Hepatic stellate cell (primary cell): ENCODE data around the gene RAD51AP2.
"Not testable (repeated sequence)": the region's sequence is repeated elsewhere in the genome, so short reads cannot be mapped to it uniquely, and the experiment has no call there.

Experiments used
- DNase-seq: peaks from one replicate; pipeline ENCODE4 v3.0.0; 2011; ENCODE audit warnings: low spot score

Gene RAD51AP2

GRCh38 chr2:17518212-17519154 is at the start of gene RAD51AP2:
TSS of gene RAD51AP2 (minus strand) at chr2:17518440. CDS start at chr2:17518415, 25 bp downstream.
- DNase-seq, result peak; percentile 57

GRCh38 chr2:17565726-17566125 is 47.5 kb upstream of the RAD51AP2 start:
- not testable (repeated sequence) for DNase-seq

- DNase-seq, result no peak
These were observed 40.6 kb upstream of the RAD51AP2 start for GRCh38 chr2:17558878-17559277.

- DNase-seq, result no peak
These were observed 39.8 kb upstream of the RAD51AP2 start for GRCh38 chr2:17558053-17558452.

- no peak for DNase-seq
These were observed 39.4 kb upstream of the RAD51AP2 start for GRCh38 chr2:17557596-17557995.

GRCh38 chr2:17555150-17555549 is 36.9 kb upstream of the RAD51AP2 start:
- DNase-seq, result no peak

GRCh38 chr2:17550907-17551306 is 32.7 kb upstream of the RAD51AP2 start:
- DNase-seq, result no peak

- no peak for DNase-seq
These were observed 29.5 kb upstream of the RAD51AP2 start for GRCh38 chr2:17547737-17548136.

- DNase-seq, result no peak
These were observed 29.0 kb upstream of the RAD51AP2 start for GRCh38 chr2:17547237-17547636.

GRCh38 chr2:17545680-17546613 is 27.7 kb upstream of the RAD51AP2 start:
- DNase-seq, result no peak

- DNase-seq, result no peak
These were observed 26.0 kb upstream of the RAD51AP2 start for GRCh38 chr2:17544256-17544655.

- no peak for DNase-seq
These were observed 25.6 kb upstream of the RAD51AP2 start for GRCh38 chr2:17543848-17544247.

- DNase-seq, result no peak
These were observed 25.0 kb upstream of the RAD51AP2 start for GRCh38 chr2:17543131-17543660.

GRCh38 chr2:17542471-17542870 is 24.2 kb upstream of the RAD51AP2 start:
- DNase-seq, result no peak

GRCh38 chr2:17541531-17541950 is 23.3 kb upstream of the RAD51AP2 start:
- DNase-seq, result no peak

GRCh38 chr2:17540813-17541530 is 22.7 kb upstream of the RAD51AP2 start:
- no peak for DNase-seq

- peak; percentile 52 for DNase-seq
These were observed 22.0 kb upstream of the RAD51AP2 start, which contains the start of gene VSNL1 for GRCh38 chr2:17540093-17540812. TSS of gene VSNL1 (plus strand) at chr2:17540696. CDS start at chr2:17592075, 51,379 bp downstream.

GRCh38 chr2:17539611-17540092 is 21.4 kb upstream of the RAD51AP2 start:
- DNase-seq, result no peak

- peak; percentile 49 for DNase-seq
These were observed 20.8 kb upstream of the RAD51AP2 start for GRCh38 chr2:17538844-17539554.
